ENCODE data around the gene HAT1. TPM values are rescaled to one million over a fixed set of nuclear protein-coding genes. Genes with fewer than 3 reads are reported as not detected.
A peak's percentile ranks its signal among the peaks of the same experiment; 100 is the strongest.

The HAT1 gene
- polyA plus RNA-seq, 3 donors: 16.9 to 63.3 (median 62.8) TPM

- Histone ChIP-seq H3K36me3 (replicated peaks in 1 of 2; ENCODE audit: control insufficient read depth in 1 of 2, insufficient read depth in 2 of 2, low read length in 2 of 2) (peaks cover 0 to 7% of the 10 kb centered on the region in 2 donors), H4K20me1 (ENCODE audit: insufficient read depth, low read length) (no peaks in the 10 kb centered on the region), H3K4me1 (ENCODE audit: control insufficient read depth in 1 of 2, insufficient read depth in 2 of 2, low read length in 2 of 2) (peaks cover 40 to 43% of the 10 kb centered on the region in 2 donors), H3K9me3 (replicated peaks in 1 of 2; ENCODE audit: control insufficient read depth in 1 of 2, insufficient read depth in 1 of 2, low read length in 2 of 2) (no peaks in the 10 kb centered on the region), H2AFZ (ENCODE audit: insufficient read depth, low read depth, low read length, poor library complexity, severe bottlenecking) (no peak overlapping the region), H3K27ac (ENCODE audit: low read depth in 1 of 2, low read length in 2 of 2) (no peak overlapping the region), H3K9ac (ENCODE audit: insufficient read depth, low read length, poor library complexity, severe bottlenecking) (no peak overlapping the region), H3K4me3 (replicated peaks in 1 of 3; ENCODE audit: low read depth in 2 of 3, low read length in 3 of 3) (no peak overlapping the region), H3K4me2 (replicated peaks; ENCODE audit: extremely low read depth, low read length, poor library complexity, severe bottlenecking) (no peak overlapping the region), H3K79me2 (ENCODE audit: insufficient read depth, low read length) (peaks cover 25% of the 10 kb centered on the region), H3K27me3 (ENCODE audit: control insufficient read depth in 2 of 2, insufficient read depth in 2 of 2, low read length in 2 of 2) (no peaks in the 10 kb centered on the region)
- intact Hi-C loops (cut with micrococcal nuclease): no loop called here
- no peak for TF ChIP-seq CTCF (IDR thresholded peaks at IDR 0.05)
- no peak for DNase-seq
- H3K36me3 Mint-ChIP-seq: peaks cover 16 to 19% of the 10 kb centered on the region in 2 donors
- H3K27me3 Mint-ChIP-seq (ENCODE audit: low read depth in 3 of 3): peaks cover 0 to 2% (median 0%) of the 10 kb centered on the region in 3 donors
- H3K27ac Mint-ChIP-seq: peak overlapping the region in 1 of 7 donors; percentile 11
- H3K9me3 Mint-ChIP-seq: peaks cover 0 to 2% (median 0%) of the 10 kb centered on the region in 7 donors
- H3K4me1 Mint-ChIP-seq: peaks cover 35% of the 10 kb centered on the region
- H3K4me3 Mint-ChIP-seq: no peak overlapping the region
These were observed 30.0 kb downstream of the HAT1 start for GRCh38 chr2:171952276-171952675.

- H3K9me3 ChIP-seq (replicated peaks in 1 of 2; ENCODE audit: control insufficient read depth in 1 of 2, insufficient read depth in 1 of 2, low read length in 2 of 2): no peaks in the 10 kb centered on the region
- no peak overlapping the region for H3K9ac ChIP-seq (ENCODE audit: insufficient read depth, low read length, poor library complexity, severe bottlenecking)
- peaks cover 0 to 7% of the 10 kb centered on the region in 2 donors for H3K36me3 ChIP-seq (replicated peaks in 1 of 2; ENCODE audit: control insufficient read depth in 1 of 2, insufficient read depth in 2 of 2, low read length in 2 of 2)
- intact Hi-C loops (cut with micrococcal nuclease): no loop called here
- H3K27me3 ChIP-seq (ENCODE audit: control insufficient read depth in 2 of 2, insufficient read depth in 2 of 2, low read length in 2 of 2): no peaks in the 10 kb centered on the region
- H3K27ac ChIP-seq (ENCODE audit: low read depth in 1 of 2, low read length in 2 of 2): no peak overlapping the region
- no peak overlapping the region for H2AFZ ChIP-seq (ENCODE audit: insufficient read depth, low read depth, low read length, poor library complexity, severe bottlenecking)
- WGBS (ENCODE audit: insufficient coverage): no CpG with 5 or more reads among the region's 3 CpGs
- Mint-ChIP-seq H3K27ac (peak overlapping the region in 1 of 7 donors; percentile 8), H3K4me1 (peaks cover 37% of the 10 kb centered on the region), H3K27me3 (ENCODE audit: low read depth in 3 of 3) (peaks cover 0 to 2% (median 0%) of the 10 kb centered on the region in 3 donors), H3K9me3 (peaks cover 0 to 2% (median 0%) of the 10 kb centered on the region in 7 donors), H3K36me3 (peaks cover 16 to 19% of the 10 kb centered on the region in 2 donors), H3K4me3 (no peak overlapping the region)
- H4K20me1 ChIP-seq (ENCODE audit: insufficient read depth, low read length): no peaks in the 10 kb centered on the region
- TF ChIP-seq CTCF (IDR thresholded peaks at IDR 0.05): no peak
- H3K4me3 ChIP-seq (replicated peaks in 1 of 3; ENCODE audit: low read depth in 2 of 3, low read length in 3 of 3): no peak overlapping the region
- H3K4me1 ChIP-seq (ENCODE audit: control insufficient read depth in 1 of 2, insufficient read depth in 2 of 2, low read length in 2 of 2): peaks cover 45 to 48% of the 10 kb centered on the region in 2 donors
- no peak overlapping the region for H3K4me2 ChIP-seq (replicated peaks; ENCODE audit: extremely low read depth, low read length, poor library complexity, severe bottlenecking)
- H3K79me2 ChIP-seq (ENCODE audit: insufficient read depth, low read length): peaks cover 25% of the 10 kb centered on the region
- DNase-seq: no peak
These were observed 30.5 kb downstream of the HAT1 start for GRCh38 chr2:171952748-171953147.

All from CD14-positive monocyte (primary cell).